Stimulated activated CD4-positive, alpha-beta T cell treated with anti-CD3 and anti-CD28 coated beads, TNF-alpha, amount 100 ng/mL, for 24 hours (primary cell): ENCODE measurements around the gene ZNF142.

Source experiments
- DNase-seq, 3 experiments: peaks; one replicate each; pipeline ENCODE4 v3.0.0-alpha.2; 2020; ENCODE audit warnings: low read depth in 3 of 3

The ZNF142 gene

GRCh38 chr2:218659258-218659987 is at the start of gene ZNF142, which contains the start of gene BCS1L:
ZNF142 (minus strand) TSS chr2:218659623; CDS start chr2:218656429, 3,194 bp downstream.
BCS1L (plus strand) TSS chr2:218659683; CDS start chr2:218660988, 1,305 bp downstream.
- peak; percentile 92 to 97 (median 93) for DNase-seq

DNA sequence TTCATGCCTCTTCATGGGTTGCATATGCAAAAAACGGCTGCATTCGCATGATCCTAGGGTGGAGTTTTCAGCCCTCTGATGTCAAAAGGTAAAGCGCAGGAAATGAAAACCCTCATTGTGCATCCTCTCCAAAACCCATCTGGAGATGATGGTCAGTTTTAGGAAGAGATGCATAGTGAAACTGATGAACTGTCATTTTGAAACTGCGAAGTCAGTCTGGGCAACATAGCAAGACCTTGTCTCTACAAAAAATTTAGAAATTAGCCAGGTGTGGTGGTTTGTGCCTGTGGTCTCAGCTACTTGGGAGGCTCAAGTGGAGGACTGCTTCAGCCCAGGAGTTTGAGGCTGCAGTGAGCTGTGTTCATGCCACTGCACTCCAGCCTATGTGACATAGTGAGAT is 48.7 kb upstream of the ZNF142 start:
- no peak for DNase-seq

- DNase-seq: no peak
Observed at GRCh38 chr2:218703341-218703740, 43.9 kb upstream of the ZNF142 start.

GRCh38 chr2:218701806-218702205 is 42.4 kb upstream of the ZNF142 start:
- no peak for DNase-seq

- no peak for DNase-seq
Observed at GRCh38 chr2:218698885-218699284, 39.5 kb upstream of the ZNF142 start.

- DNase-seq: no peak
Observed at GRCh38 chr2:218694405-218695145, 35.2 kb upstream of the ZNF142 start.

- no peak for DNase-seq
Observed at GRCh38 chr2:218691234-218691633, 31.8 kb upstream of the ZNF142 start.

GRCh38 chr2:218687400-218688060 is 28.1 kb upstream of the ZNF142 start:
- DNase-seq: peak in 1 of 3 experiments; percentile 7

DNA sequence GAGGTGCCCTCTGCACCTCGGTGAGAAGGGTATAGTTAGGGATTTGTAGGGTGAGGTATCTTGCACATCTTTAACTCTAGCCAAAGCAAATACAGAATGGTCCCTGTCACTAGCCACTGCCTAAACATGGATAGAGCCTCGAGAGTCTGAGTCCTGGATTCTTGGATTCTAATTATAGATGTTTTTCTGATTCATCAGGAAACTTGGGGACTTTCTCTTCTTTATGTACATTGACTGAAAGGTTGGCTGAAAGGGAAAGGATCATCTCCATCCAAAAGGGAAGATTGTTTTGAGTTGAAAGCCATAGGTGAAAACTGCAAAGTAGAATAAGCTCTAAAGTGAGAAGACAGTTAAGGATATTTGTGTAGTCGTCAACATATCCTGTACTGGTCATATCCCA is 20.6 kb upstream of the ZNF142 start:
- no peak for DNase-seq

DNA sequence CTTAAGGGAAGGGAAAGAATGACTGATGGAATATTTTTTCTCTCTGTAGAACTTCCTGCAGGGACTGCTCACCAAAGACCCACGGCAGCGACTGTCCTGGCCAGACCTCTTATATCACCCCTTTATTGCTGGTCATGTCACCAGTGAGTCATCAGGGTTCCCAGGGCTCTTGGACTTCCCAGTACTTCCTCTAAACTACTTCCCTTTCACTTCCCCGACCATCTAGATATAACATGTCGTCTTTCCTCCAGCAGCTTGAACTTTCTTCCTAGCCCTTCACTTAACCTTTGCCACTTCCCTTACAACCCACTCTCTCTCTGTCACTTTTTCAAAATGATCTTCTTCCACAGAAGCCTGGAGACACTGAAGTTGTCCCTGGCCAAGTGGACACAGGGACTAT is 19.7 kb upstream of the ZNF142 start:
- no peak for DNase-seq

GRCh38 chr2:218671654-218672566 is 12.5 kb upstream of the ZNF142 start, which contains the start of the genes RNF25 and STK36:
RNF25 (minus strand) TSS chr2:218672002; CDS start chr2:218671970, 32 bp downstream.
STK36 (plus strand) TSS chr2:218672086; CDS start chr2:218672830, 744 bp downstream.
- DNase-seq: peak; percentile 72 to 80 (median 73)

- no peak for DNase-seq
Observed at GRCh38 chr2:218671097-218671653, 11.8 kb upstream of the ZNF142 start.

GRCh38 chr2:218664653-218665052 is 5.2 kb upstream of the ZNF142 start:
- no peak for DNase-seq

DNA sequence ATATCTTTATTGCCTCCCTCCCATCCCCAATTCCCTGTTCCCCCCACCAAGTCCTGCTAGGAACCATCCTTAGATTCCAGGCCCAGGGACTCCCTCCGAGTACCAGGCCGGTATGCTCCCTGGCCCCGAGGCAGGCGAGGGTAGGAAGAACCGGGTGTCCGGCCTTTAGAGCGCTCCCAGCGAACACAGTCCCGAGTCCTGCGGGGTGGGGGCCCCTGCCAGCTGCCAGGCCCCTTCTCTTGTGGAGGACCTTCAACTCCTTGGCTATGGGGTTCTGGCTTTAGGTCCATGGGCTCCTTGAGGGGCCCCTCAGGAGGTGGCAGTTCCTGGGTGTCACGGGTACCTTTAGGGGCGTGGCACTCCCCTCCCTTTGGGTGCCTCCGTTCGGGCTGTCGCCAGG is 4.5 kb upstream of the ZNF142 start:
- DNase-seq: no peak

DNA sequence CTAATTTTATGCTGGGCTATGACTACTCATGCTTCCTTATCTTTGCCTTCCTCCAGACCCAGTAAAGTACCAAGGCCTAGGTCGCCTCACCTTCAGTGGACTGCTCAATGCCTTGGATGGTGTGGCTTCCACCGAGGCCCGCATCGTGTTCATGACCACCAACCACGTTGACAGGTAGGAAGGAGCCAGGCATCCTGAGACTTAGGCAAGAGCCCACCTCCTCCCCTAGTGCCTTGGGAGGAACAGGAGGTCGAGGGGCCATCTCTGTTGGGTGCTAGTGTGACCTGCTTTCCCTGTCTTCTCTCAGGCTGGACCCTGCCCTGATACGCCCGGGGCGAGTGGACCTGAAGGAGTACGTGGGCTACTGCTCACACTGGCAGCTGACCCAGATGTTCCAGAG is 3.4 kb upstream of the ZNF142 start:
- no peak for DNase-seq

DNA sequence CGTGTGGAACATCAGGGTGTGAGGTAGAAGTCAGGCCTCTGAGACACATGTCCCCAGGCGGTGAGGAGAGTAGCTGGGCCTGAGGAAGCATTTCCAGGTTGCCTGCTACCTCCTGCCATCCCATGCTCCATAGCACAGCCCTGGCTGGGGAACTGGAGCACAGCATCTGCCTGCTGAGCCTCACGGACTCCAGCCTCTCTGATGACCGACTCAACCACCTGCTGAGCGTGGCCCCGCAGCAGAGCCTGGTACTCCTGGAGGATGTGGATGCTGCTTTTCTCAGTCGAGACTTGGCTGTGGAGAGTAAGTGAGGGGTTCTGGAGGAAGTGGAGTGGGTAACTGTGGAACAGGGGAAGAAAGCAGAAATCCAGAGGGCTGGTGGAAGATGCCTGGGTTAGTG is 3.0 kb upstream of the ZNF142 start:
- no peak for DNase-seq

- DNase-seq: no peak
Observed at GRCh38 chr2:218659988-218660358, 550 bp upstream of the ZNF142 start.

DNA sequence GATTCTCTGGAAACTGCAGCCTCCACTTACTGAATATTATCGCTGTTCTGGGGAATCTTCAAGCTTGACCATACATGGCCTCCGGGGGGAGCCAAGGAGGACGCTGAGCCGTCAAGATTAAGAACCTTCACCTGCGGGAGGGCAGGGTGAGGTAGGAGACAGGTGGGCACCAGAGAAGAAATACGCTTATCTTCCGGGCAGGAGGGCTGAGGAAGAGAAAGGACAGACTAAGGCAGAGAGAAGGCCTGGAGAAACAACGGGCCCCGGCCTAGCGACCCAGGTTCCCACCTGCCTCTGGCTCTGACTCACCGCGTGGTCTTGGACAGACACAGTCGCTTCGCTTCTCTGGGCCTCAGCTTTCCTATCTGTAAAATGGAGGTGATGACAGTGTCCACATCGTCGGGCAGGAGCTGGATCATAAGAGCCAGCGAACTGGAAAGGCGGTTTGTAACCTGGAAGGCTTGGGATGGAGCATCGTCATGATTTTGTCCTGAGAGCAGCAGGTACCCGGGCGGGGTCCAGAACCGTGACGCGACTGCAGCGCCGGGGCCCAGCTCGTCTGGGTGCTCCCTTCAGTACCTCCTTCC is 659 bp downstream of the ZNF142 start:
- DNase-seq: peak in 2 of 3 experiments; percentile 5 to 46

- DNase-seq: no peak
Observed at GRCh38 chr2:218655751-218656150, 3.7 kb downstream of the ZNF142 start.

DNA sequence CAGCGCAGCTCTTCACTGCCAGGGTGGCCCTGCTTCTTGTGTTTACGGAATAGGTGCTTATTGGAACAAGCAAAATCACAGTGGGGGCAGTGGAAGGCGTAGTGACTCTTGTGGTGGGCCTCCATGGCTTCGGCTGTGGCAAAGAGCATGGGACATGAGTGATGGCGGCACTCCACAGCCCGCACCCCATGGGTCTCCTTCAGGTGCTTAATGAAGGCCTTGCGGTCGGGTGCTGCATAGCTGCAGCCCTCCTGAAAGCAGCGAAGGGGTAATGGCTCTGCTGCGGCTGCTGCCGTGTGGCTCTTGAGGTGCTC is 10.7 kb downstream of the ZNF142 start:
- no peak for DNase-seq
